Hepatocyte (in vitro differentiated cells): Measurements from ENCODE around the gene MOV10L1. TPM values are rescaled to one million over a fixed set of nuclear protein-coding genes. Genes with fewer than 3 reads are reported as not detected.

Experiments used
- DNase-seq: peaks from one replicate; pipeline ENCODE4 v3.0.0-alpha.2; 2016; ENCODE audit warnings: low spot score
- H2AFZ ChIP-seq: fragments of 200-600 bp; sonication (generic); 2 replicates; pipeline ENCODE4 v1.6.0; 2016; ENCODE audit warnings: antibody characterized with exemption, mild to moderate bottlenecking
- H3K27ac ChIP-seq: fragments of 200-600 bp; sonication (generic); 2 replicates; pipeline ENCODE4 v1.5.1; 2016; ENCODE audit warnings: mild to moderate bottlenecking
- H3K27me3 ChIP-seq: fragments of 200-600 bp; sonication (generic); 2 replicates; pipeline ENCODE4 v1.6.1; 2016
- H3K36me3 ChIP-seq: fragments of 200-600 bp; sonication (generic); replicated peaks from 2 replicates; pipeline ENCODE4 v1.5.1; 2016; ENCODE audit warnings: low read depth; ENCODE audit not compliant: insufficient read depth
- H3K4me1 ChIP-seq: fragments of 200-600 bp; sonication (generic); 2 replicates; pipeline ENCODE4 v1.5.1; 2016; ENCODE audit warnings: mild to moderate bottlenecking, moderate library complexity; ENCODE audit not compliant: insufficient read depth
- H3K4me2 ChIP-seq: fragments of 200-600 bp; sonication (generic); 2 replicates; pipeline ENCODE4 v1.6.0; 2016
- H3K4me3 ChIP-seq: fragments of 200-600 bp; sonication (generic); 2 replicates; pipeline ENCODE4 v1.5.1; 2016; ENCODE audit warnings: mild to moderate bottlenecking
- H3K79me2 ChIP-seq: fragments of 200-600 bp; sonication (generic); 2 replicates; pipeline ENCODE4 v1.6.0; 2017; ENCODE audit warnings: mild to moderate bottlenecking
- H3K9me2 ChIP-seq: fragments of 200-600 bp; sonication (generic); replicated peaks from 2 replicates; pipeline ENCODE4 v1.6.0; 2017; ENCODE audit warnings: mild to moderate bottlenecking; ENCODE audit not compliant: insufficient read depth
- H3K9me3 ChIP-seq: fragments of 200-600 bp; sonication (generic); 2 replicates; pipeline ENCODE4 v1.5.1; 2016; ENCODE audit warnings: low read depth, mild to moderate bottlenecking
- H4K20me1 ChIP-seq: fragments of 200-600 bp; sonication (generic); 2 replicates; pipeline ENCODE4 v1.6.0; 2016; ENCODE audit warnings: mild to moderate bottlenecking; ENCODE audit not compliant: insufficient read depth, poor library complexity, severe bottlenecking
- EZH2 ChIP-seq: fragments of 200-600 bp; sonication (generic); IDR thresholded peaks from 2 replicates; pipeline ENCODE4 v1.6.1; 2016; ENCODE audit warnings: antibody characterized with exemption, mild to moderate bottlenecking, borderline replicate concordance
- EZH2phosphoT487 ChIP-seq: fragments of 200-600 bp; sonication (generic); IDR thresholded peaks from one replicate; pipeline ENCODE4 v1.6.1; 2018; ENCODE audit warnings: antibody characterized with exemption, mild to moderate bottlenecking, low read depth, moderate library complexity; ENCODE audit not compliant: unreplicated experiment, severe bottlenecking
- WGBS: methylation state at CpG from one replicate; pipeline ENCODE4 v1.1.6; 2016; ENCODE audit warnings: low lambda C conversion rate; ENCODE audit errors: missing lambda C conversion rate; 5-methylcytosine and 5-hydroxymethylcytosine counted together
- polyA plus RNA-seq: library from polyadenylated mRNA; unstranded; fragments of >200 nt; fragmentation: Nextera tagmentation; extraction: Ambion mirVana; gene quantifications from 2 replicates; pipeline ENCODE4 v1.2.1, GENCODE V29; 2016
- total RNA-seq: library from RNA; depleted of rRNA; stranded (reverse); fragments of >200 nt; gene quantifications from 2 replicates; pipeline ENCODE4 v1.2.3, GENCODE V29; 2014
- TF ChIP-seq, protein P1 (sequence below): fragments of 200-600 bp; sonication (generic); IDR thresholded peaks from 2 replicates; pipeline ENCODE4 v1.5.1; 2016; ENCODE audit warnings: antibody characterized with exemption, mild to moderate bottlenecking; ENCODE audit not compliant: poor library complexity

MOV10L1 gene
- total and polyA plus RNA-seq, 2 experiments from 2014 or later = 0.36 to 3.6 TPM

DNA sequence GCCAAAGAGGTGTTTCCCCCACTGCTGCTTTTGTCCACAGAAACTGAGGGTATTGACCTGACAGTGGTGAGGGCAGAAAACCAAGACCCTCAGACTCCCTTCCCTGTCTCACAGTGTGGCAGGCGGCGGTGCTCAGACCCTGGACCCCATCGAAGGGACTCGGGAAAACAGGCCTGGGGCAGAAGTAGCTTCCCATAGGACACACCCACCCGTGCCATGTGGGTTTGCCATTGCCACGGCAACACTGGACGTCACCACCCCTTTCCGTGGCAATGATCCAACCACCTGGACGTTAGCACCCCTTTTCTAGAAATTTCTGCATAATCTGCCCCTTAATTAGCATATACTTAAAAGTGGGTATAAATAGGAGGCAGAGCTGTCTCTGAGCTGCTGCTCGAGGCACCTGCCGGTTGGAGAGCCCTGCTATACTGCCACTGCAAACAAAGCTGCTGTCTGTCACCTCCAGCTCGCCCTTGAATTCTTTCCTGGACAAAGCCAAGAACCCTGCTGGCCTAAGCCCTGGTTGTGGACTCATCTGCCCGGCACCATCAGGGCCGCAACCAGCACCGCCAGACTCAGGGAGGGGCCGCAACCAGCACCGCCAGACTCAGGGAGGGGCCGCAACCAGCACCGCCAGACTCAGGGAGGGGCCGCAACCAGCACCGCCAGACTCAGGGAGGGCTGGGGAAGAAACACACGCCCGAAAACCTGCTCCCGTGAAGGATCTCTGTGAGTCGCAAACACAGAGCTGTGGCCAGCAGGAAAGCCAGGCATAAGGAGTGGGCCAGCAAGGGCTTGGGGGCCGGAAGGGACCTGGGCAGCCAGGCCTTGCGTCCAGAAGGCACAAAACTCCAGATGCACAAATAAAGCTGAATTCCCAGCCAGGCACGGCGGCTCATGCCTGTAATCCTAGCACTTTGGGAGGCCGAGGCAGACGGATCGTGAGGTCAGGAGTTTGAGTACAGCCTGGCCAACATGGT is 15.0 kb upstream of the MOV10L1 start:
- DNase-seq = no peak
- Histone ChIP-seq H3K9me3 (no peaks in the 10 kb centered on the region), H3K27me3 (no peaks in the 10 kb centered on the region), H3K79me2 (no peaks in the 10 kb centered on the region), H4K20me1 (no peaks in the 10 kb centered on the region), H3K4me3 (no peak overlapping the region), H3K9me2 (no peaks in the 10 kb centered on the region), H3K36me3 (no peaks in the 10 kb centered on the region), H3K4me2 (no peak overlapping the region), H3K4me1 (peaks cover 13% of the 10 kb centered on the region), H2AFZ (no peak overlapping the region), H3K27ac (no peak overlapping the region)
- 82% methylated on average over 31 of the region's 32 CpGs for WGBS
- TF ChIP-seq, protein P1, sequence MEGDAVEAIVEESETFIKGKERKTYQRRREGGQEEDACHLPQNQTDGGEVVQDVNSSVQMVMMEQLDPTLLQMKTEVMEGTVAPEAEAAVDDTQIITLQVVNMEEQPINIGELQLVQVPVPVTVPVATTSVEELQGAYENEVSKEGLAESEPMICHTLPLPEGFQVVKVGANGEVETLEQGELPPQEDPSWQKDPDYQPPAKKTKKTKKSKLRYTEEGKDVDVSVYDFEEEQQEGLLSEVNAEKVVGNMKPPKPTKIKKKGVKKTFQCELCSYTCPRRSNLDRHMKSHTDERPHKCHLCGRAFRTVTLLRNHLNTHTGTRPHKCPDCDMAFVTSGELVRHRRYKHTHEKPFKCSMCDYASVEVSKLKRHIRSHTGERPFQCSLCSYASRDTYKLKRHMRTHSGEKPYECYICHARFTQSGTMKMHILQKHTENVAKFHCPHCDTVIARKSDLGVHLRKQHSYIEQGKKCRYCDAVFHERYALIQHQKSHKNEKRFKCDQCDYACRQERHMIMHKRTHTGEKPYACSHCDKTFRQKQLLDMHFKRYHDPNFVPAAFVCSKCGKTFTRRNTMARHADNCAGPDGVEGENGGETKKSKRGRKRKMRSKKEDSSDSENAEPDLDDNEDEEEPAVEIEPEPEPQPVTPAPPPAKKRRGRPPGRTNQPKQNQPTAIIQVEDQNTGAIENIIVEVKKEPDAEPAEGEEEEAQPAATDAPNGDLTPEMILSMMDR = no peak
- TF ChIP-seq EZH2 (no peak), EZH2phosphoT487 (no peak)

DNA sequence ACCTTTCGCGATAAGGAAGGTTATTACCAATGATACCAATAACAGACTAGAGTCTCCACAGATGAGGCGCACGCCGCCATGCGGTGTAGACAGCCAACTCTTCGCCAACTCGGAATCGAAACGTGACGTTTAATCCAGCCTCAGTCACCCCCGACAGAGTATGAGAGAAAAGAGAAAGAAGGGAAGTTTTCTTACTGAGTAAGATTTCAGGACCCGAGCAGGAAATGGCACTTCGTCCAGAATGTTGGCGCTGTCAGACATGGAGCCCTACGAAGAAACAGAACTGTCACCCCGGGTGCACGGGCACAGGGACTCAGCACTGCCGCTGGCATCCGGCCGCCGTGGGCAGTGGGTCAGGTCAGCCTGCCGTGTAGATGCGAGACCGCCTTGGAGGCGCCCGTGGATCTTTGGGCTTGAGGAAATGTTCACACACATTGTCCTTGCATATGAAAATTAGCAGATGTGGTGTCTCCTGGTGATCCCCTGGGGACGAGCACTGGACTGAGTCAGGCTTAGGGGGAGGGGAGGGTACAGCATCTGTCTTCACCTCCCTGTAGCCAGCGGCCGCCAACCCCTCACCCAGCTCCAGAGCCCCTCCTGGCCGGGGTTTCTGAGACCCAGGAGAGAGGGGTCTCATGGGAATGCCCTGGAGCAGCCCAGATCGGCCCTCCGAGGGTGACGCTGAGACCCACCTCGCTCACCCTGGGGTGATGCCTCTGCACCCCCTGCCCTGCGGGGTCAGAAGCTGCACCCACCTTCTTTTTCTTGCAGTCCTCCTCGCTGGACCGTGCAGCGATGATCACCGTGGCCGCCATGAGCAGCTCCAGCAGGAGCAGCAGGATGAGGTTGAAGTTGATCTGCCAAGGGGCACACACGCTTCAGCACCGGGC is 12.9 kb upstream of the MOV10L1 start:
- Histone ChIP-seq H4K20me1 (no peaks in the 10 kb centered on the region), H3K27ac (no peak overlapping the region), H3K36me3 (no peaks in the 10 kb centered on the region), H3K4me2 (no peak overlapping the region), H3K4me1 (peaks cover 13% of the 10 kb centered on the region), H3K9me3 (no peaks in the 10 kb centered on the region), H3K79me2 (no peaks in the 10 kb centered on the region), H3K27me3 (no peaks in the 10 kb centered on the region), H3K9me2 (no peaks in the 10 kb centered on the region), H3K4me3 (no peak overlapping the region), H2AFZ (no peak overlapping the region)
- no peak for DNase-seq
- WGBS = 86% methylated on average over 37 of the region's 43 CpGs
- TF ChIP-seq EZH2 = no peak
- no peak for TF ChIP-seq EZH2phosphoT487
- TF ChIP-seq, protein P1 = no peak

DNA sequence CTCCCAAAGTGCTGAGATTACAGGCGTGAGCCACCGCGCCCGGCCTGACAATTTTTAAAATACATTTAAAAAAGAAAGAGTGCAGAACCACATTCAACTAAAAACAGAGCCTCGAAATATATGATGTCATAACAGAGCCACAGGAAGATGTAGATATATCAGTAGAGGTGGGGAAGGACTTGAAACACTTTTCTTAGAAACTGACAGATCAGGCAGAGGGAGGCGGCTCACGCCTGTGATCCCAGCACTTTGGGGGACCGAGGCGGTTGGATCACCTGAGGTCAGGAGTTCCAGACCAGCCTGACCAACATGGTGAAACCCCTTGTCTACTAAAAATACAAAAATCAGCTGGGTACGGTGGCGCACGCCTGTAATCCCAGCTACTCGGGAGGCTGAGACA is 11.6 kb upstream of the MOV10L1 start:
- H3K27me3 ChIP-seq = no peaks in the 10 kb centered on the region
- no peak overlapping the region for H3K4me3 ChIP-seq
- no peak for DNase-seq
- no peak overlapping the region for H3K4me2 ChIP-seq
- H4K20me1 ChIP-seq = no peaks in the 10 kb centered on the region
- peaks cover 23% of the 10 kb centered on the region for H3K4me1 ChIP-seq
- H2AFZ ChIP-seq = no peak overlapping the region
- H3K9me2 ChIP-seq = no peaks in the 10 kb centered on the region
- H3K36me3 ChIP-seq = no peaks in the 10 kb centered on the region
- 94% methylated on average over 13 of the region's 13 CpGs for WGBS
- TF ChIP-seq EZH2 = no peak
- no peak for TF ChIP-seq EZH2phosphoT487
- TF ChIP-seq, protein P1 = no peak
- peak overlapping the region; percentile 83 for H3K27ac ChIP-seq
- no peaks in the 10 kb centered on the region for H3K9me3 ChIP-seq
- no peaks in the 10 kb centered on the region for H3K79me2 ChIP-seq
